ENCODE measurements around the gene NUP62. TPM values are rescaled to one million over a fixed set of nuclear protein-coding genes. Genes with fewer than 3 reads are reported as not detected.
A peak's percentile ranks its signal among the peaks of the same experiment; 100 is the strongest.

The NUP62 gene
- total RNA-seq, 1 experiment from 2014 or later: 127 TPM

DNA sequence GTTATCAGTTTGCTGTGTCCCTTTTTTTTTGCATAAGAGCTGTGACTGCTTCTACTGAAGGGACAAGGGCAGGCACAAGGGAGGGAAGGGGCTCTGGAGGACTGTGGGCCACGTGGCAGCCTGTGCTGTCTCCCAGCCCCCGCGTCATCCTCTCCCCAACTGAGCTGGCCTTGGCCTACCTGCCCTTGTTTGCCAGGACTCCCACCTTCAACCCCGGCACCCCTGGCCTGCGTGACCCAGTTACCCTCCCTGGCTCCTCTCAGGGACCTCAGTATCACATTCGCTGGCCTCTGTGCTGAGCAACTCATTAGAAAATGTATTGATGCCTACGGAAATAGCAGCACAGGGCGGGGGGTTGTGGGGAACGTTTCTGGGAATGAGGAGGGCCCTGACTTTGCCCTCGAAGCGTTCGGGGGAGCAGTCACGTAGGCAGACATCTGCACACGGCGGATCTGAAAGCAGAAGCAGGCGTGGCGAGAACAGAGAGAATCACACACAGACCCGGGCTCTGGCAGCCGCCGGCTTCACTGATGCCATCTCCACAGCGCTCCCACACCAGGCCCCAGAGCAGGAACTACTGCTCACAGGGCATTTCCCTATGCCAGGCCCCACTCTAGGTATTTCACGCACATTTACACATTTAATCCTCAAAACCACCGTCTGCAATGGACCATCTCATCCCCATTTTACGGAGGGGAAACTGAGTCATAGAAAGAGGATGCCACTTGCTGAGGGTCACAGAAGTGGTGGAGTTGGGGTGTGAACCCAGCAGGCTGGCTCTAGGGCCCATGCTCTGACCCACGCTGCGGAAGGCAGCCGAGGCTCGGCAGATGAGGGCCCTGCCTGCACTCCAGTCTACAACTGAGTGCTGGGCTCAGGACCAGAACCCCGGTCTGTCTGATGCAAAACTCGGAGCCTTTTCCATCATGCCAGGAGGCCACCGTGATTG is 6.0 kb downstream of the NUP62 start:
- Histone ChIP-seq H3K18ac (ENCODE audit: insufficient read length, low read depth, low read length) (no peak overlapping the region), H3T11ph (ENCODE audit: low read length) (no peak overlapping the region), H2BK12ac (ENCODE audit: insufficient read length, low read depth, low read length) (no peak overlapping the region), H3K56ac (ENCODE audit: insufficient read length, low read depth, low read length) (no peak overlapping the region), H3K23ac (ENCODE audit: insufficient read length, low read depth, low read length) (no peak overlapping the region), H3K4me1 (ENCODE audit: insufficient read depth, low read length) (no peaks in the 10 kb centered on the region), H2AK5ac (ENCODE audit: insufficient read length, low read length) (no peak overlapping the region), H2BK120ac (ENCODE audit: low read depth, low read length, poor library complexity, severe bottlenecking) (no peak overlapping the region), H4K91ac (ENCODE audit: insufficient read length, low read depth, low read length) (no peak overlapping the region), H3K23me2 (ENCODE audit: insufficient read length, low read depth, low read length, poor library complexity, severe bottlenecking) (no peaks in the 10 kb centered on the region), H4K8ac (replicated peaks; ENCODE audit: insufficient read length, low read depth, low read length) (no peak overlapping the region), H3K14ac (ENCODE audit: insufficient read depth, low read length) (no peak overlapping the region), H3K27ac (ENCODE audit: insufficient read length, low read depth, low read length) (no peak overlapping the region), H3K79me1 (ENCODE audit: insufficient read depth, low read depth, low read length, poor library complexity, severe bottlenecking) (peaks cover 6% of the 10 kb centered on the region), H2BK5ac (ENCODE audit: insufficient read length, low read length) (no peak overlapping the region), H3K9me3 (ENCODE audit: control insufficient read depth, low read depth, low read length) (no peaks in the 10 kb centered on the region), H4K20me1 (ENCODE audit: control insufficient read depth, insufficient read depth, insufficient read length) (peaks cover 4% of the 10 kb centered on the region), H3K4ac (ENCODE audit: low read depth, low read length) (no peak overlapping the region), H2BK20ac (ENCODE audit: low read depth, low read length, poor library complexity, severe bottlenecking) (no peak overlapping the region), H2BK15ac (ENCODE audit: low read depth, low read length) (no peak overlapping the region), H3K79me2 (ENCODE audit: insufficient read depth, low read length) (peaks cover 39% of the 10 kb centered on the region; the same call in 1 of the 2 replicates), H3K27me3 (ENCODE audit: insufficient read depth, low read length) (no peaks in the 10 kb centered on the region), H3K9ac (ENCODE audit: extremely low read depth, insufficient read length, low read length) (no peak overlapping the region), H2AFZ (ENCODE audit: low read length) (no peak overlapping the region), H3K4me2 (ENCODE audit: insufficient read depth, insufficient read length, low read length) (no peak overlapping the region), H4K5ac (ENCODE audit: insufficient read length, low read depth, low read length) (no peak overlapping the region)
- no peak for DNase-seq
- H3K9me3 Mint-ChIP-seq: no peaks in the 10 kb centered on the region; a peak in 1 of 5 replicates
- no CpG with 5 or more reads among the region's 31 CpGs for WGBS (ENCODE audit: extremely low coverage, insufficient read length, low lambda C conversion rate)
- H3K36me3 Mint-ChIP-seq (ENCODE audit: insufficient read depth in 1 of 3, low read depth in 3 of 3): peaks cover 57 to 85% (median 83%) of the 10 kb centered on the region in 3 experiments; a peak in 6 of 7 replicates
- peaks cover 28 to 54% of the 10 kb centered on the region in 2 experiments for H3K4me1 Mint-ChIP-seq
- H3K27me3 Mint-ChIP-seq (ENCODE audit: low read depth): no peaks in the 10 kb centered on the region
- TF ChIP-seq, protein P1, sequence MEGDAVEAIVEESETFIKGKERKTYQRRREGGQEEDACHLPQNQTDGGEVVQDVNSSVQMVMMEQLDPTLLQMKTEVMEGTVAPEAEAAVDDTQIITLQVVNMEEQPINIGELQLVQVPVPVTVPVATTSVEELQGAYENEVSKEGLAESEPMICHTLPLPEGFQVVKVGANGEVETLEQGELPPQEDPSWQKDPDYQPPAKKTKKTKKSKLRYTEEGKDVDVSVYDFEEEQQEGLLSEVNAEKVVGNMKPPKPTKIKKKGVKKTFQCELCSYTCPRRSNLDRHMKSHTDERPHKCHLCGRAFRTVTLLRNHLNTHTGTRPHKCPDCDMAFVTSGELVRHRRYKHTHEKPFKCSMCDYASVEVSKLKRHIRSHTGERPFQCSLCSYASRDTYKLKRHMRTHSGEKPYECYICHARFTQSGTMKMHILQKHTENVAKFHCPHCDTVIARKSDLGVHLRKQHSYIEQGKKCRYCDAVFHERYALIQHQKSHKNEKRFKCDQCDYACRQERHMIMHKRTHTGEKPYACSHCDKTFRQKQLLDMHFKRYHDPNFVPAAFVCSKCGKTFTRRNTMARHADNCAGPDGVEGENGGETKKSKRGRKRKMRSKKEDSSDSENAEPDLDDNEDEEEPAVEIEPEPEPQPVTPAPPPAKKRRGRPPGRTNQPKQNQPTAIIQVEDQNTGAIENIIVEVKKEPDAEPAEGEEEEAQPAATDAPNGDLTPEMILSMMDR (conservative IDR thresholded peaks at IDR 0.05): no peak
- peak overlapping the region; percentile 14 to 92 (median 73); a peak in 5 of 7 replicates for H3K27ac Mint-ChIP-seq
- H3K4me3 Mint-ChIP-seq: peak overlapping the region in 1 of 2 experiments; percentile 13; a peak in 1 of 5 replicates
